NCI-H446 treated with DMSO at 0.1 percent for 48 hours (cell line): ENCODE measurements around the gene EMC10.

ENCODE experiments used
- DNase-seq: peaks from one replicate; lab custom pipeline; 2025; lab: John Stamatoyannopoulos, UW

The EMC10 gene

GRCh38 chr19:50478901-50479715 is 2.8 kb downstream of the EMC10 start:
- DNase-seq = no peak

GRCh38 chr19:50479761-50480251 is 3.5 kb downstream of the EMC10 start:
- no peak for DNase-seq

DNA sequence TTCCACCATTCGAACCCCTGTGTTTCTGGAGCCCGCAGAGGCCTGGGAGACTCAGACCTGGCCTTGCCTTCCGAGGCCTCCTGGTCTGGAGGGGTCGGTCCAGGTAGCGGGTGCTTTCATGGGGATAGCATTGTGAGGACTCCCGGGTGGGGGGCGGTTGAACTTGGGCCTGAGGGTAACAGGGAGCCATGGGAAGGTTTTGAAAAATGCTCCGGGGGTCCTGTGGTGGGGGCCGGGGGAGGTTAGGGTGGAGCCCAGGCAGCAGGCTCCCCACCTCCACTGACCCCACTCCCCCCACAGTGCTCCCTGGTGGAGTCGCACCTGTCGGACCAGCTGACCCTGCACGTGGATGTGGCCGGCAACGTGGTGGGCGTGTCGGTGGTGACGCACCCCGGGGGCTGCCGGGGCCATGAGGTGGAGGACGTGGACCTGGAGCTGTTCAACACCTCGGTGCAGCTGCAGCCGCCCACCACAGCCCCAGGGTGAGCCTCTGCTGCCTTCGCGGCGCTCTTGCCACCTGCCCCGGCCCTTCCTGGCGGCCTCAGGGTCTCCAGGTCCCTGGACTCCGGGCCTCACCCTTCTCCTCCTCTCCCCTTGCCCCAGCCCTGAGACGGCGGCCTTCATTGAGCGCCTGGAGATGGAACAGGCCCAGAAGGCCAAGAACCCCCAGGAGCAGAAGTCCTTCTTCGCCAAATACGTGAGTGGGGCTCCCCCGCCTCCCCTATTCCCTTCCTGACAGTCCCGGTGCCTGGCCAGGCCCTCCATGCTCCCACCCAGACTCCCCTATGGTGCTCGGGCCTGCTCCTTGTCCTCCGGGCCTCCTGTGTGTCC is 4.2 kb downstream of the EMC10 start:
- no peak for DNase-seq

DNA sequence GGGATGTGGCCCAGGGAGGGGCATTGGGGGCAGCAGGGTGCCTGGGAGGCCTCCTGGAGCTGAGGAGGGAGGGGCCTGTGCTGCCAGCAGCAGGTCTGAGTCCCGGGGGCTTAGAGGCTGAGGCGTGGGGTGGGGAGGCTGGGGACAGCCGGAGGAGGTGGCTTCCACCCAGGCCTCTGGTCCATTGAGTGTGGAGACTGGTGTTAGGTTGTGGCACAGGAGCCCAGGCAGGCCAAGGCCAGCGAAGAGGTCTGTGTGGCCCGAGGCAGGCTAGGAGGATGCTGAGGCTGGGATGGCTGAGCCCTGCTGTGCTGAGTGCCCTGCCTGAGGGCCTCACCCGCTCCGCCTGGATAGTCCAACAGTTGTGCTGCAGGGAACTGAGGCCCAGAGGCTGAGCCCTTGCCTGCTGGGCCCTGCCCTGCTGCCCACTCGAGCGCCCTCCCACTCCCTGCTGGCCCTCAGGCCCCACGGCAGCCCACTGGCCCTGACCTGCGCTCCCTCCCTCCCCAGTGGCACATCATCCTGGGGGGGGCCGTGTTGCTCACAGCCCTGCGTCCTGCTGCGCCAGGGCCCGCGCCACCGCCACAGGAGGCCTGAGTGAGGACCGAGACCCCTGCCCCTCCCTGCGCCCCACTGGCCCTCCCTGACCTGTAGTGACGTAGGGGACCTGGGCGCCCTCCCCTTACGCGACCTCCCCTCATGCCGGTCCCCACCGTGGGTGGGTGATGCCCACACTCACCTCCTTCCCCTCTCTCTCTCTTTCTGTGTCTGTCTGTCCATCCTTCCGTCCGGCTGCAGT is 5.2 kb downstream of the EMC10 start:
- DNase-seq = no peak

GRCh38 chr19:50482271-50482855 is 6.1 kb downstream of the EMC10 start:
- DNase-seq = no peak

DNA sequence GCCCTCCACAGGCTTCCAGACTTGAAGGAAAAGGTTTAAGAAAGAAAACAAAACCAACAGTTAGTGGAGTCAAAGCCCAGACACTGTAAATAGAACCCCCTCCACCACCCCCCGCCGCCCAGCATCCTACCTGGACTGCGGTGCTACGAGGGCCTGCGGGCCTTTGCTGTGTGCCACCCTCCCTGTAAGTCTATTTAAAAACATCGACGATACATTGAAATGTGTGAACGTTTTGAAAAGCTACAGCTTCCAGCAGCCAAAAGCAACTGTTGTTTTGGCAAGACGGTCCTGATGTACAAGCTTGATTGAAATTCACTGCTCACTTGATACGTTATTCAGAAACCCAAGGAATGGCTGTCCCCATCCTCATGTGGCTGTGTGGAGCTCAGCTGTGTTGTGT is 6.6 kb downstream of the EMC10 start:
- DNase-seq = no peak

DNA sequence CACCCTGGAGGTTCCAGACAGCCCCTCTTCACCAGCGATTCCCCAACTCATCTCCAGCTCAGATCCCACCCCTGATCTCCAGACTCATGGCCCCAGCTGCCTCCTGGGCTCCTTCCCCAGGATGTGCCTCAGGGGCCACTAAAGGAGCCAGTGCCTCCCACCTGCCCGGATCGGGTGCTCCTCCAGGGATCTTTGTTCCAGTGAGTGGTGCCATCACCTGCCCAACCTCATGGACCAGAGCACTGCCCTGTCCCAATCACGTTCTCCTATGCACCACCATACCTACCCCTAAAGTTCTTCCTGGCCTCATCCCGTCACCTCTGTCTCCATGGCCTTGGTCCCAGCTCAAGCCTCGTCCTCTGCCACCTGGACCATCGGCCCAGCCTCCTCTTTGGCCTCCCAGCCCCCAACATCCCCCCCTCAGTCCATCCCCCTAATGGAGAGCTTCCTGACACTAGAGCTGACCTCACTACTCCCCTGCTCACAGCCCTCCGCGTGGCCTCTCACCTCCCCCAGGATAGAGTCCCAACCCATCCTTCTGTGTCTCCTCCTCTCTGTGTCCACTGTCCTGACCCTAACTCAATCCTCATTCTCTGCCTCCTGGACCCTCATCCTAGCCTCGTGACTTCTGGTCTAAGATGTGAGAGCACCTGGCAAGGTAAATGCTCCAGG is 9.1 kb downstream of the EMC10 start:
- DNase-seq = no peak

- DNase-seq = no peak
Observed at GRCh38 chr19:50486823-50487515, 10.7 kb downstream of the EMC10 start.

GRCh38 chr19:50488389-50489194 is 12.3 kb downstream of the EMC10 start:
- DNase-seq = no peak

DNA sequence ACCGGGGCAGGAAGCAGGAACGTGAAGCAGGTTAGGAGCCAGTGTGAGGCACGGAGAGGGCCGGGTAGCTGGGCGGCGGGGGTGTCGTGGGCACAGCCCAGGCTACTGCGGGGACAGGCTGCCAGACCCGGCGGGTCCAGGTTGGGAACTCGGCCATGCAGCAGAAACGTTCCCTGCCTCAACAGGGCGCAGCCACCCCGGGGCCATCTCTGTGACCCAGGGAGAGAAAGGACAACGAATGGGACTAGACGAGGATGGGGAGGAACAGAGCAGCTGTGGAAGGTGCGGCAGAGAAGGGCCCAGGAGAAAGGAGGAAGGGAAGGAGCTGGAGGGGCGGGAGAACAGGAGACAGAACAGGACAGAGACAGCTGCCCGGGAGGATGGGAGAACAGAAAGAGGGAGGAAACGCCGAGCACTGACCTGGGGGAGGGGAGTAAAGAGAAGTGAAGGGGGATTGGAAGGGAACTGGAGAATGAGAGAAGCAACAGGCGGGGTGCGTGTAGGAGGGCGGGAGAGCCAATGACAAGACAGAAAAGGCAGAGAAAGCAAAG is 13.2 kb downstream of the EMC10 start:
- no peak for DNase-seq

DNA sequence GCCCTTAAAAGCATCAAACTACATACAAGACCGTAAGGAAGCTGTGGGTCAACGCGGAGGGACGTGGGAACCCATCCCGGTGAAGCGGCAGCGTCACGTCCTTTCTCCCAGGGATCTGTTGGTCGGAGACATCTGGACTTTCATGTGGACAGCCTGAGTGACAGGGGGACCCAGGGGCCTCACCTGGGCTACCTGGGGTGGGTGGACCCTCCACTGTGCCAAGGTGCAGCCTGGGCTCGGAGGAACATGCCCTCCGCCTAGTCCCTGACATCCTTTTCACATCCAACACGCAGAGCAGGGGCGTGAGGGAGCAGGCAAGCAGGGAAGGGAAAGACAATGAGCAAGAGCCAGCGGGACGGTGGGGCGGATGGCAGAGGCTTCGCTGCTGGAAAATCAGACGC is 14.1 kb downstream of the EMC10 start:
- no peak for DNase-seq

- DNase-seq = no peak
Observed at GRCh38 chr19:50490991-50491472, 14.7 kb downstream of the EMC10 start.

DNA sequence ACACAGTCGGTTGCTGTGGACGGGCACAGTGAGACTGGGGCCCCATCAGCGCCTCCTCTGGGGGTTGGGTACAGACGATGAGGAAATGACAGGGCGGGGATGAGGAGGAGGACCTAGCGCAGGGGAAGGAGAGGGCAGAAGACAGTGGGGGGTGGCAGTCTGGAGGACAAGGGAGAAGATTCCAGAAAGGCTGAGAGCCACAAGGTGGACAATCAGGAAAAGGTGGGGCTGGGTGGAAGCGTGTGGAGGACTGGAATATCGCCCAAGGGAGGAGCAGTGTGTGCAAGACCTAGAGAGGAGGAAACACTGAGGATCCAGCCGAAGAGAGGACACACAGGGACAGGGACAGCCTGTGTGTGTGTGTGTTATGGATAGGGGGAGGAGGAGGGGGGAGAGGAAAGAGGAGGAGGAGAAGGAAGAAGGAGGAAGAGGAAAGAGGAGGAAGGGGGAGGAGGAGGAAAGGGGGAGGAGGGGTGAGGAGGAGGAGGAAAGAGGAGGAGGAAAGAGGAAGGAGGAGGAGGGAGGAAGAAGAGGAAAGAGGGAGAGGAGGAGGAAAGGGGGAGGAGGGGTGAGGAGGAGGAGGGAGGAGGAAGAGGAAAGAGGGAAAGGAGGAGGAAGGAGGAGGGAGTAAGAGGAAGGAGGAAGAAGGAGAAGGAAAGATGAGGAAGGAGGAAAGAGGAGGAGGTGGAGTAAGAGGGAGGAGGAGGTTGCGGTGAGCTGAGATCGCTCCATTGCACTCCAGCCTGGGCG is 16.2 kb downstream of the EMC10 start:
- DNase-seq = no peak

DNA sequence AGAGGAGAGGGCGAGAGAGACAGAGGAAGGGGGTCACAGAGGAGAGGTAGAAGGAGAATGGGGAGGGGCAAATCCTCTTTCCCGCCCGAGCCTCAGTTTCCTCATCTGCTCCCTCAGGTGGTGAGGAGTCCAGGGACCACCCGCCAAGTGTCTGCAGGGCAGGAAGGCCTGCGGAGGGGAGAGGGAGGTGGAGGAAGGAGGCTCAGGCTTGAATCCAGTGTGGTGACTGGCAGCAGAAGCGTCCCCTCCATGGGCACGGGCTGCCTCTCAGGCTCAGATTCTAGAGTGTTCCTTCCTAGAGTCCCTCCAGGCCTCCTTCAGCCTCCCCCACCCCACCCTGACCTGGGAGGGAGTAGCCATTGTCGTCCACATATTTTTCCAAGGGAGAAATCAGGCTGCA is 16.9 kb downstream of the EMC10 start:
- no peak for DNase-seq

DNA sequence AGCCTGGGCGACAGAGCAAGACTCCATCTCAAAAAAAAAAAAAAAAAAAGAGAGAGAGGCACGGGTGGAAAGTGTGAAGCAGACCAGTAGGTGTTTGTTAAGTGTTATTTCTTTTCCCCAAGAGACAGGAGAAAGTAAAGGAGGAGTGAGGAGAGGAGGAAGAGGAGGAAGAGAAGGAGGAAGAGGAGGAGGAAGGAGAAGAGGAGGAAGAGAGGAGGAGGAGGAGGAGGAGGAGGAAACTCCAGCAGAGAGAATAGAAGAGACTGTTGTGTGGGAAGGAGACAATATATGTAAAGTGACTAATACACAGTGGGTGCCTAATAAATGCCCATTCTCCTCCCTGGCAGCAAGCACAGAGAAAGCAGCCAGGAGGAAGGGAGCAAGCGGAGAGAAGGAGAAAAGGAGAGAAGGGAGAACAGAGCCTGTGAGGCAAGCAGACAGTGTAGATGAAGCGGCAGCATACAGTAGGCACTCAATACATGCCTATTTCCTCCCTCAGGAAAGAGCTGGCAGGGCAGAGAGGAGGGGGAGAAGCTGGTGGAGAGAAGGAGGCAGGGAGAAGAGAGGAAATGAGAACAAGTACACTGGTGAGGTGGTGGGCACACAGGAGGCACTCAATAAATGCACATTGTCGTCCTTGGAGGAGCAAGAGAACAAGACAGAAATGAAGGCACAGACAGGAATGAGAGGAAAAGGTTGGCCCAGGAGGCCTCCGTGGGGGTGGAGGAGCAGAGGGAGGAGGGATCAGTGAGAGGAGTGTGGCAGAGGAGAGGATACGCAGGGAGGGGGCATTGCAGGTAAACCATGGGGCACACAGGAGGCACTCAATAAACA is 18.1 kb downstream of the EMC10 start:
- no peak for DNase-seq

- no peak for DNase-seq
Observed at GRCh38 chr19:50495020-50495531, 18.8 kb downstream of the EMC10 start.

DNA sequence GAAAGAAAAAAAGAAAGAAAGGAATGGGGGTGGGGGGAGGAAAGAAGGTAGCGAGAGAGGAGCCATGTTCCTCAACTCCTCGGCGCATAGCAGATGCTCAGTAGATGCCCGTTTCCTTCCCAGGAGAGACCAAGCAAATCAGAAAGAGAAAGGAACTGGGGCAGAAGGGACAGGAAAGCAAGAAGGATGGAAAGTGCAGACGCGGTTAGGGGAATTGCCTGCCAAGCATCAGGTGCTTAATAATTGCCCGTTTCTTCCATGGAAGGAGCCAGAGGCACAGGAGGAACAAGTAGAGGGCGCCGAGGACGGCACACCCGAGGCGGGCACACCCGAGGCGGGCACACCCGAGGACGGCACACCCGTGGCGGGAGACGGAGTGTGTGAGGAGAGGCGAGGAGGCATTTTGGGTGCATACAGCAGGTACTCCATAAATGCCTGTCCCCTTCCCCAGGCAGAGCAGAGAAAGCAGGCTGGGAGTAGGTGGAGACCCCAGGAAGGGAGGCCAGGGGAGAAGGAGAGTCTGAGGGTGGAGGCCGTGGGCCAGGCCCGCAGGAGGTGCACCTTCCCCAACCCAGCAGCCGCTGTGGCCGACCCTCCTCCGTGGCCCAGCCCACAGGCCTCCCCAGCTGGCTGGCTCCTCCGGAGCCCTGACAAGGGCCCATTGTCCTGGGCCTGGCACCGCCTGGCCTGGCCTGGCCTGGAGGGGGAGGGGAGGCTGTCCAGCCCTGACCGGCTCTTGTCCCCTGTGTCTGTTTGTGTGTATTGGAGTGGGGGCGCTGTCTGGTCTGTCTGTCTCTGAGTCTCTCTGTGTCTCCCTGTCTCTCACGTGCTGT is 20.1 kb downstream of the EMC10 start:
- DNase-seq = no peak
